ENCODE data around the gene CASKIN2.
"Not testable (repeated sequence)": the region's sequence is repeated elsewhere in the genome, so short reads cannot be mapped to it uniquely, and the experiment has no call there.

Gene CASKIN2

GRCh38 chr17:75457047-75457654 lies 58.2 kb downstream of the CASKIN2 start:
- peak; percentile 76 for DNase-seq
- H3K4me1 ChIP-seq: peaks cover 5% of the 10 kb centered on the region
- H3K27me3 ChIP-seq: no peaks in the 10 kb centered on the region
- no peaks in the 10 kb centered on the region for H3K9me3 ChIP-seq
- peak overlapping the region; percentile 95 for H3K4me3 ChIP-seq (ENCODE audit: low read depth, low read length)
- H3K36me3 ChIP-seq: no peaks in the 10 kb centered on the region; the same call in 1 of the 2 replicates
- TF ChIP-seq CTCF (IDR thresholded peaks at IDR 0.05; ENCODE audit: low read depth, low read length): no peak

- peaks cover 5% of the 10 kb centered on the region for H3K4me1 ChIP-seq
- peak; percentile 96 for DNase-seq
- TF ChIP-seq CTCF (IDR thresholded peaks at IDR 0.05; ENCODE audit: low read depth, low read length): no peak
Observed at GRCh38 chr17:75456417-75457046, 58.8 kb downstream of the CASKIN2 start, which contains the start of gene TMEM94. TMEM94 (plus strand) TSS chr17:75456635; CDS start chr17:75471906, 15,271 bp downstream.

GRCh38 chr17:75456039-75456416 lies 59.3 kb downstream of the CASKIN2 start:
- Histone ChIP-seq H3K36me3 (no peaks in the 10 kb centered on the region; the same call in 1 of the 2 replicates), H3K4me1 (peaks cover 5% of the 10 kb centered on the region), H3K27me3 (no peaks in the 10 kb centered on the region), H3K9me3 (no peaks in the 10 kb centered on the region), H3K4me3 (ENCODE audit: low read depth, low read length) (peak overlapping the region; percentile 95)
- DNase-seq: no peak
- no peak for TF ChIP-seq CTCF (IDR thresholded peaks at IDR 0.05; ENCODE audit: low read depth, low read length)

More at GRCh38 chr17:75456417-75457046, 58.8 kb downstream of the CASKIN2 start, which contains the start of gene TMEM94:
- no peaks in the 10 kb centered on the region for H3K9me3 ChIP-seq
- no peaks in the 10 kb centered on the region for H3K27me3 ChIP-seq
- H3K4me3 ChIP-seq (ENCODE audit: low read depth, low read length): peak within 1 kb of the TSS; percentile 95
- H3K36me3 ChIP-seq: no peaks in the 10 kb centered on the region; the same call in 1 of the 2 replicates

- not testable (repeated sequence) for H3K36me3 ChIP-seq; H3K4me3 ChIP-seq (ENCODE audit: low read depth, low read length); H3K27me3 ChIP-seq; H3K9me3 ChIP-seq; H3K4me1 ChIP-seq; DNase-seq
Observed at GRCh38 chr17:75454672-75455071, 60.7 kb downstream of the CASKIN2 start.

- Histone ChIP-seq H3K4me1 (peaks cover 5% of the 10 kb centered on the region), H3K9me3 (no peaks in the 10 kb centered on the region), H3K36me3 (no peaks in the 10 kb centered on the region; the same call in 1 of the 2 replicates), H3K27me3 (no peaks in the 10 kb centered on the region), H3K4me3 (ENCODE audit: low read depth, low read length) (no peak overlapping the region)
- TF ChIP-seq CTCF (IDR thresholded peaks at IDR 0.05; ENCODE audit: low read depth, low read length): no peak
- DNase-seq: no peak
Observed at GRCh38 chr17:75454193-75454592, 61.1 kb downstream of the CASKIN2 start.

- H3K4me1 ChIP-seq: no peaks in the 10 kb centered on the region
- TF ChIP-seq CTCF (IDR thresholded peaks at IDR 0.05; ENCODE audit: low read depth, low read length): no peak
- no peak overlapping the region for H3K4me3 ChIP-seq (ENCODE audit: low read depth, low read length)
- no peaks in the 10 kb centered on the region for H3K36me3 ChIP-seq
- no peak for DNase-seq
- H3K9me3 ChIP-seq: no peaks in the 10 kb centered on the region
- H3K27me3 ChIP-seq: no peaks in the 10 kb centered on the region
Observed at GRCh38 chr17:75450270-75450669, 65.1 kb downstream of the CASKIN2 start.

All from BE2C (cell line).